Astrocyte (in vitro differentiated cells and primary cell): ENCODE measurements around the gene TRIM58. TPM values are rescaled to one million over a fixed set of nuclear protein-coding genes. Genes with fewer than 3 reads are reported as not detected.

ENCODE experiments used
- DNase-seq: peaks from one replicate; pipeline ENCODE4 v3.0.0-alpha.2; 2010; ENCODE audit warnings: low read depth
- FAIRE-seq: peaks from 2 replicates; lab custom pipeline; 2011; peaks lifted over from hg19 to GRCh38; lab: Jason Lieb, UNC
- H2AFZ ChIP-seq: 2 replicates; pipeline ENCODE4 v1.6.0; 2012; ENCODE audit warnings: low read depth, low read length, inconsistent platforms
- H3K27ac ChIP-seq: 2 replicates; pipeline ENCODE4 v1.5.1; 2011; ENCODE audit warnings: low read depth, low read length, inconsistent platforms
- H3K27me3 ChIP-seq: 2 replicates; pipeline ENCODE4 v1.6.0; 2011; ENCODE audit warnings: low read length, inconsistent platforms; ENCODE audit not compliant: insufficient read depth
- H3K36me3 ChIP-seq: 2 replicates; pipeline ENCODE4 v1.5.1; 2011; ENCODE audit warnings: low read length, inconsistent platforms; ENCODE audit not compliant: insufficient read depth
- H3K4me1 ChIP-seq: 2 replicates; pipeline ENCODE4 v1.5.1; 2011; ENCODE audit warnings: low read length, inconsistent platforms; ENCODE audit not compliant: insufficient read depth
- H3K4me2 ChIP-seq: 2 replicates; pipeline ENCODE4 v1.6.0; 2012; ENCODE audit warnings: low read length, inconsistent platforms
- H3K4me3 ChIP-seq: 2 replicates; pipeline ENCODE4 v1.5.1; 2011; ENCODE audit warnings: low read depth, mild to moderate bottlenecking, low read length, inconsistent platforms; ENCODE audit not compliant: insufficient read depth
- H3K79me2 ChIP-seq: 2 replicates; pipeline ENCODE4 v1.6.0; 2012; ENCODE audit warnings: mild to moderate bottlenecking, low read length, inconsistent platforms; ENCODE audit not compliant: insufficient read depth
- H3K9ac ChIP-seq: 2 replicates; pipeline ENCODE4 v1.6.0; 2012; ENCODE audit warnings: mild to moderate bottlenecking, low read length, inconsistent platforms
- H3K9me3 ChIP-seq: 2 replicates; pipeline ENCODE4 v1.5.1; 2012; ENCODE audit warnings: low read depth, mild to moderate bottlenecking, low read length, inconsistent platforms; ENCODE audit not compliant: insufficient read depth
- H4K20me1 ChIP-seq: 2 replicates; pipeline ENCODE4 v1.6.0; 2012; ENCODE audit warnings: low read length, inconsistent platforms; ENCODE audit not compliant: insufficient read depth
- H3K27ac Mint-ChIP-seq: one replicate; pipeline ENCODE4 v1.8.0; 2021; ENCODE audit warnings: mild to moderate bottlenecking, mixed read lengths; ENCODE audit not compliant: unreplicated experiment
- H3K27me3 Mint-ChIP-seq: one replicate; pipeline ENCODE4 v1.8.0; 2021; ENCODE audit warnings: low read depth, mixed read lengths; ENCODE audit not compliant: unreplicated experiment
- H3K36me3 Mint-ChIP-seq: one replicate; pipeline ENCODE4 v1.8.0; 2021; ENCODE audit warnings: low read depth, mixed read lengths; ENCODE audit not compliant: unreplicated experiment
- H3K4me1 Mint-ChIP-seq: one replicate; pipeline ENCODE4 v1.8.0; 2021; ENCODE audit warnings: low read depth, mixed read lengths; ENCODE audit not compliant: unreplicated experiment
- H3K4me3 Mint-ChIP-seq: one replicate; pipeline ENCODE4 v1.8.0; 2021; ENCODE audit warnings: mild to moderate bottlenecking, moderate library complexity, mixed read lengths; ENCODE audit not compliant: unreplicated experiment
- H3K9me3 Mint-ChIP-seq: one replicate; pipeline ENCODE4 v1.8.0; 2021; ENCODE audit warnings: mild to moderate bottlenecking, mixed read lengths; ENCODE audit not compliant: unreplicated experiment
- CTCF ChIP-seq: IDR thresholded peaks from 2 replicates; pipeline ENCODE4 v1.5.1; 2011; ENCODE audit warnings: low read depth, mild to moderate bottlenecking, inconsistent platforms, low read length, moderate library complexity; ENCODE audit not compliant: insufficient read depth
- EZH2 ChIP-seq: IDR thresholded peaks from 2 replicates; pipeline ENCODE4 v1.6.1; 2012; ENCODE audit warnings: mild to moderate bottlenecking, low read length, inconsistent platforms; ENCODE audit not compliant: insufficient read depth
- total RNA-seq: library from RNA; stranded (reverse); gene quantifications from 2 replicates; pipeline ENCODE4 v1.2.1, GENCODE V29; 2021

The TRIM58 gene
- total RNA-seq, 1 donor from 2014 or later = 31.0 TPM

- FAIRE-seq = no peak
- no peak within 1 kb of the TSS for H3K4me3 Mint-ChIP-seq
- H3K9me3 ChIP-seq = peaks cover 4% of the 10 kb centered on the region
Measured at GRCh38 chr1:247919952-247920351, 63.0 kb downstream of the TRIM58 start, which contains the start of gene OR2T8. Gene OR2T8 (plus strand): TSS chr1:247920252. CDS start chr1:247921018, 766 bp downstream.

GRCh38 chr1:247923941-247924340 lies 67.0 kb downstream of the TRIM58 start:
- H3K27me3 Mint-ChIP-seq = no peaks in the 10 kb centered on the region
- Histone ChIP-seq H3K27ac (no peak overlapping the region), H3K4me2 (no peak overlapping the region), H3K79me2 (no peaks in the 10 kb centered on the region), H2AFZ (no peak overlapping the region), H4K20me1 (no peaks in the 10 kb centered on the region), H3K9me3 (peaks cover 4% of the 10 kb centered on the region), H3K4me3 (no peak overlapping the region), H3K4me1 (no peaks in the 10 kb centered on the region), H3K36me3 (no peaks in the 10 kb centered on the region), H3K9ac (no peak overlapping the region), H3K27me3 (no peaks in the 10 kb centered on the region)
- no peak overlapping the region for H3K4me3 Mint-ChIP-seq
- H3K9me3 Mint-ChIP-seq = no peaks in the 10 kb centered on the region
- TF ChIP-seq CTCF (no peak), EZH2 (no peak)
- H3K36me3 Mint-ChIP-seq = no peaks in the 10 kb centered on the region
- no peaks in the 10 kb centered on the region for H3K4me1 Mint-ChIP-seq
- no peak for FAIRE-seq
- H3K27ac Mint-ChIP-seq = no peak overlapping the region
- DNase-seq = no peak

More at GRCh38 chr1:247919952-247920351, 63.0 kb downstream of the TRIM58 start, which contains the start of gene OR2T8:
- H3K27ac ChIP-seq = no peak within 1 kb of the TSS
- H3K4me2 ChIP-seq = no peak within 1 kb of the TSS
- DNase-seq = no peak
- no peak within 1 kb of the TSS for H3K27ac Mint-ChIP-seq
- no peaks in the 10 kb centered on the region for H3K36me3 ChIP-seq
- H3K36me3 Mint-ChIP-seq = no peaks in the 10 kb centered on the region
- TF ChIP-seq EZH2 = no peak
- no peak for TF ChIP-seq CTCF
- H3K4me1 ChIP-seq = no peaks in the 10 kb centered on the region
- H3K9ac ChIP-seq = no peak within 1 kb of the TSS
- no peaks in the 10 kb centered on the region for H3K27me3 ChIP-seq
- no peaks in the 10 kb centered on the region for H4K20me1 ChIP-seq
- H3K4me1 Mint-ChIP-seq = no peaks in the 10 kb centered on the region
- no peaks in the 10 kb centered on the region for H3K9me3 Mint-ChIP-seq
- no peak within 1 kb of the TSS for H2AFZ ChIP-seq
- no peaks in the 10 kb centered on the region for H3K79me2 ChIP-seq
- no peak within 1 kb of the TSS for H3K4me3 ChIP-seq
- H3K27me3 Mint-ChIP-seq = no peaks in the 10 kb centered on the region

- Histone ChIP-seq H3K36me3 (no peaks in the 10 kb centered on the region), H3K4me2 (no peak within 1 kb of the TSS), H3K27me3 (no peaks in the 10 kb centered on the region), H3K27ac (no peak within 1 kb of the TSS), H3K9me3 (peaks cover 4% of the 10 kb centered on the region), H3K4me1 (no peaks in the 10 kb centered on the region), H3K4me3 (no peak within 1 kb of the TSS), H2AFZ (no peak within 1 kb of the TSS), H3K79me2 (no peaks in the 10 kb centered on the region), H3K9ac (no peak within 1 kb of the TSS), H4K20me1 (no peaks in the 10 kb centered on the region)
- H3K4me3 Mint-ChIP-seq = no peak within 1 kb of the TSS
- no peaks in the 10 kb centered on the region for H3K9me3 Mint-ChIP-seq
- no peaks in the 10 kb centered on the region for H3K27me3 Mint-ChIP-seq
- H3K4me1 Mint-ChIP-seq = no peaks in the 10 kb centered on the region
- no peak for TF ChIP-seq CTCF
- no peak for FAIRE-seq
- H3K36me3 Mint-ChIP-seq = no peaks in the 10 kb centered on the region
- no peak within 1 kb of the TSS for H3K27ac Mint-ChIP-seq
- no peak for DNase-seq
Measured at GRCh38 chr1:247924868-247925267, 67.9 kb downstream of the TRIM58 start, which contains the start of gene OR2AJ1. Gene OR2AJ1 (plus strand): TSS chr1:247924889. CDS start chr1:247933769, 8,880 bp downstream.

Other genes with a start within 250 kb of the TRIM58 start
- not detected in 2 replicates for gene OR13G1, start 177.4 kb upstream of the TRIM58 start, total RNA-seq
- gene OR6F1, start 140.5 kb upstream of the TRIM58 start, total RNA-seq = not detected in 2 replicates
- not detected in 2 replicates for gene OR14K1, start 118.6 kb upstream of the TRIM58 start, total RNA-seq
- gene OR14A2, start 109.0 kb upstream of the TRIM58 start, total RNA-seq = not detected in 2 replicates
- gene OR1C1, start 96.6 kb upstream of the TRIM58 start, total RNA-seq = not detected in 2 replicates
- gene OR14A16, start 33.1 kb upstream of the TRIM58 start, total RNA-seq = not detected in 2 replicates
- gene OR11L1, start 15.3 kb upstream of the TRIM58 start, total RNA-seq = not detected in 2 replicates
- 4.0 and 5.9 TPM in 2 replicates for gene OR2W3, start 38.4 kb downstream of the TRIM58 start, total RNA-seq
- gene OR2T8, start 63.1 kb downstream of the TRIM58 start, total RNA-seq = not detected in 2 replicates
- not detected in 2 replicates for gene OR2AJ1, start 67.7 kb downstream of the TRIM58 start, total RNA-seq
- gene OR2L8, start 91.7 kb downstream of the TRIM58 start, total RNA-seq = not detected in 2 replicates
- not detected in 2 replicates for gene OR2AK2, start 108.0 kb downstream of the TRIM58 start, total RNA-seq
- not detected in 2 replicates for gene OR2L5, start 156.5 kb downstream of the TRIM58 start, total RNA-seq
- gene OR2L2, start 172.9 kb downstream of the TRIM58 start, total RNA-seq = not detected in 2 replicates
- not detected in 2 replicates for gene OR2L3, start 189.6 kb downstream of the TRIM58 start, total RNA-seq
- not detected in 2 replicates for gene OR2L13, start 238.0 kb downstream of the TRIM58 start, total RNA-seq